ENCODE results near the gene PNKP. TPM values are rescaled to one million over a fixed set of nuclear protein-coding genes. Genes with fewer than 3 reads are reported as not detected.

The PNKP gene
- total and polyA plus RNA-seq, 9 of the 15 experiments (the other 6 are each of a cell fraction or from before 2014, with no cell fraction given), result 2.8 to 85.4 (median 25.3) TPM

- TF ChIP-seq ARID3A (IDR thresholded peaks at IDR 0.05; ENCODE audit: borderline replicate concordance, low read depth, low read length) (no peak), ZNF3 (CRISPR knock-in tag; IDR thresholded peaks at IDR 0.05) (no peak), ELF2 (CRISPR knock-in tag; IDR thresholded peaks at IDR 0.05) (no peak), ARID3B (CRISPR knock-in tag; IDR thresholded peaks at IDR 0.05; ENCODE audit: borderline replicate concordance) (no peak), SMAD3 (CRISPR knock-in tag; conservative IDR thresholded peaks at IDR 0.05) (no peak), NFXL1 (CRISPR knock-in tag; IDR thresholded peaks at IDR 0.05) (no peak), PHB (CRISPR knock-in tag; IDR thresholded peaks at IDR 0.05) (no peak), BHLHE40 (IDR thresholded peaks at IDR 0.05; ENCODE audit: low read length) (peak; percentile 87), NR0B1 (IDR thresholded peaks at IDR 0.05; ENCODE audit: partially characterized antibody) (no peak), ZSCAN32 (CRISPR knock-in tag; IDR thresholded peaks at IDR 0.05) (no peak), E2F1 (CRISPR knock-in tag; IDR thresholded peaks at IDR 0.05) (0 out of 2 replicates have a peak, but pooled peaks have one; percentile 72), STAT6 (CRISPR knock-in tag; IDR thresholded peaks at IDR 0.05) (no peak), POLR2B (IDR thresholded peaks at IDR 0.05; ENCODE audit: low read depth, partially characterized antibody) (no peak), FOXM1 (IDR thresholded peaks at IDR 0.05; ENCODE audit: low read depth) (0 out of 2 replicates have a peak, but pooled peaks have one; percentile 32), FOXM1 (CRISPR knock-in tag; IDR thresholded peaks at IDR 0.05; ENCODE audit: low read depth) (no peak), BCL6 (CRISPR knock-in tag; IDR thresholded peaks at IDR 0.05) (0 out of 2 replicates have a peak, but pooled peaks have one; percentile 26), ZNF512 (tag; IDR thresholded peaks at IDR 0.05) (no peak), WHSC1 (IDR thresholded peaks at IDR 0.05; ENCODE audit: low read length) (no peak), FIP1L1 (IDR thresholded peaks at IDR 0.05; ENCODE audit: low read depth, low read length, poor library complexity, severe bottlenecking) (peak; percentile 13)
Observed at GRCh38 chr19:49876422-49877019, 9.1 kb upstream of the PNKP start (continued).
